Adrenal gland (tissue), 12 donors: ENCODE results near the gene WDR31. TPM values are rescaled to one million over a fixed set of nuclear protein-coding genes. Genes with fewer than 3 reads are reported as not detected.
A peak's percentile ranks its signal among the peaks of the same experiment; 100 is the strongest.

Experiments
- DNase-seq, 7 donors: peaks; one replicate each; pipeline ENCODE4 v3.0.0-alpha.2; 2019 to 2020
- H3K27ac ChIP-seq, 5 donors: fragments of 200-600 bp; sonication (generic) in 4 of 5; 1 replicate in 3 of 5; 2 replicates in 2 of 5; pipeline versions ENCODE4 v1.5.1 to v1.8.0; 2016 to 2020; ENCODE audit warnings: mild to moderate bottlenecking in 1 of 5
- H3K27me3 ChIP-seq: fragments of 200-600 bp; 2 replicates; pipeline ENCODE4 v1.8.0; 2021
- H3K36me3 ChIP-seq, 2 donors: fragments of 200-600 bp; replicated peaks in 1 of 2; 1 replicate in 1 of 2; 2 replicates in 1 of 2; pipeline versions ENCODE4 v1.5.1 to v1.8.0; 2018 to 2022
- H3K4me1 ChIP-seq, 2 donors: fragments of 200-600 bp; replicated peaks in 1 of 2; 1 replicate in 1 of 2; 2 replicates in 1 of 2; pipeline versions ENCODE4 v1.5.1 to v1.8.0; 2018 to 2021
- H3K4me3 ChIP-seq, 4 donors: fragments of 200-600 bp; sonication (generic) in 3 of 4; one replicate each; pipeline ENCODE4 v1.5.1; 2016 to 2018
- H3K9me3 ChIP-seq, 3 donors: fragments of 200-600 bp; sonication (generic) in 1 of 3; replicated peaks in 1 of 3; 1 replicate in 2 of 3; 2 replicates in 1 of 3; pipeline versions ENCODE4 v1.5.1 to v1.8.0; 2016 to 2021
- CTCF ChIP-seq, 6 experiments: fragments of 450-650 bp in 4 of 6; fragments of 200-600 bp in 2 of 6; sonication (generic) in 1 of 6; IDR thresholded peaks; 1 replicate in 5 of 6; 2 replicates in 1 of 6; pipeline versions ENCODE4 v1.5.1 to v1.8.0; 2016 to 2021; ENCODE audit warnings: antibody characterized with exemption in 6 of 6, mild to moderate bottlenecking in 2 of 6, moderate library complexity in 1 of 6
- POLR2A ChIP-seq, 2 donors: fragments of 450-650 bp; IDR thresholded peaks; one replicate each; pipeline ENCODE4 v1.6.1; 2017; ENCODE audit warnings: antibody characterized with exemption in 2 of 2, mild to moderate bottlenecking in 2 of 2, moderate library complexity in 1 of 2
- WGBS, 4 donors: extraction: QIAGEN DNeasy Blood & Tissue Kit in 2 of 4; methylation state at CpG; one replicate each; pipeline versions ENCODE4 v1.1.5 to v1.1.7; 2013 to 2017; 5-methylcytosine and 5-hydroxymethylcytosine counted together
- intact Hi-C, 2 donors: fragments of 100-400 bp; cut with DNase I; formaldehyde crosslinking; loops; one replicate each; pipeline versions ENCODE4 v1.14.1 to v1.15.0; 2022 to 2023
- polyA plus RNA-seq, 3 donors: library from polyadenylated mRNA; stranded (reverse); fragments of 200-250 nt in 2 of 3; fragments of 350-450 nt in 1 of 3; fragmentation: Illumina TruSeq in 1 of 3; extraction: RNeasy Lipid Tissue Mini Kit (QIAGEN cat#74804) in 1 of 3; gene quantifications; one replicate each; pipeline ENCODE4 v1.2.3, GENCODE V29; 2013 to 2014
- total RNA-seq, 9 donors: library from RNA; depleted of rRNA in 4 of 9; stranded (reverse); fragments of >200 nt in 4 of 9; fragments of 120-200 nt in 1 of 9; fragmentation: NEBNext Ultra II Directional in 1 of 9; extraction: Animal tissue kit (Norgen Biotek cat#: 25700) in 1 of 9; gene quantifications; one replicate each; pipeline versions ENCODE4 v1.1.0 to v1.2.4, GENCODE V29; 2013 to 2023
- donor health status: healthy with polysubstance abuse.
- donor health status: Bipolar disorder and iron deficiency.
- donor health status: DM: yes; HTN: yes; CAD: no.
- donor health status: DM: no; HTN: no; CAD: no.
- donor health status: DM: no; HTN: no; CAD: no.
- donor health status: DM: yes; HTN: yes; CAD: no.

The WDR31 gene
- total and polyA plus RNA-seq, 12 donors = 3.1 to 16.5 (median 7.5) TPM

- Histone ChIP-seq H3K4me3 (no peak overlapping the region), H3K9me3 (no peaks in the 10 kb centered on the region), H3K27ac (peak overlapping the region in 1 of 5 donors; percentile 4), H3K4me1 (peaks cover 7 to 34% of the 10 kb centered on the region in 2 donors), H3K36me3 (peaks cover 0 to 48% of the 10 kb centered on the region in 2 donors), H3K27me3 (no peaks in the 10 kb centered on the region)
- intact Hi-C loops = no loop called here
- DNase-seq = no peak
- WGBS, 4 donors = 49 to 62% (median 56%) methylated on average over 4 of the region's 4 CpGs
- TF ChIP-seq POLR2A (IDR thresholded peaks at IDR 0.05) (no peak), CTCF (IDR thresholded peaks at IDR 0.05) (no peak)
Observed at GRCh38 chr9:113278840-113279239, 61.2 kb downstream of the WDR31 start.

DNA sequence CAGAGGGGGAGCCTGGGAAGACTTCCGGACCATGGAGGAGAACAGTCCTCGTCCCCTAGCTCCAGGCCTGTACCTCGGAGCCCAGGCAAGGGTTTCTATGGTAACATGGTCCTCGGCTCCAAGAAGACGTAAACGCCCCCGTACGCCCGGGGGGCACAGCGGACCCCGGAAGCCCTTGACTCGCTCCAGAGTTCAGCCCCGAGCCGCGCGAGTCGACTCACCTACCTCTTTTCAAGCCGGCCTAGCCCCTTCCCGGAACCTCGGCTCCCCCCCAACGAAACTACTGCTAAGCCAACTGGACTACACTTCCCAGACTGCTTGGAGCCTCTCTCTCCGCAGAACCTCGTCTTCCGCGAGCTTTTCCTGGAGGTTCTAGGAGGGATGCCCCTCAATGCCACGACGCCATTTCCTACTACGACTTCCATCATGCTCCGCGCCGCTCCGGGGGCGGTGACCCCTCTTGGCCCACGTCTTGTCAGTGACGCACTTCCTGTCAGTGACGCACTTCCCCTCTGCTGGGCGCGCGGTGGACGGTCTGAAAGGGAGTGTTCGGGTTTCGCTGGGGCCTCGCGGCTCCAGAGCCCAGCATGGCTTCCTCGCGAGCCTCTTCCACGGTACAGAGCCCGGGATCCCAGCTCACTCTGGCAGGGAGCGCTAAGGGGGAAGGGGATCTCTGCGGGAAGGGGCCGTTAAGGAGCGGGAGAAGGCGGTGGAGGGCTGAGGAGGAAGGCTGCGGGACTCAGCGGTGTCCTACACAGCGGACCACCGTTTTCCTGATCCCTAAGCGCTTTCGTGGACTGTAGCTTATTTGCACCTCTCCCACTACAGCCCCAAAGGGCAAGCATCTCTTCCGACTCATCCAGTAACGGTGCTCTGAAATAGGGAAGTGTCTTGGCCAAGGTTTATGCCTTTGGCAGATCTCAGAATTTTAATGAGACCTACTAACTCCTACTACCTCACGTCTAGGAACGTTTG, 64.6 kb downstream of the WDR31 start, which contains the start of the genes CDC26 and PRPF4:
CDC26 (minus strand) TSS at position 416 of the 975 bp plus-strand sequence. CDS start 3,065 bp downstream, outside the sequence.
PRPF4 (plus strand) TSS at position 502 of the 975 bp plus-strand sequence; CDS start at position 588, 86 bp downstream.
- TF ChIP-seq CTCF (IDR thresholded peaks at IDR 0.05) (peak in 1 of 6 experiments; percentile 1), POLR2A (IDR thresholded peaks at IDR 0.05) (peak; percentile 94)
- H3K27ac ChIP-seq = peak within 1 kb of the TSS; percentile 88 to 97 (median 92)
- no peaks in the 10 kb centered on the region for H3K27me3 ChIP-seq
- intact Hi-C loops = no loop called here
- H3K9me3 ChIP-seq = no peaks in the 10 kb centered on the region
- H3K36me3 ChIP-seq = peaks cover 0 to 39% of the 10 kb centered on the region in 2 donors
- DNase-seq = peak; percentile 96 to 99 (median 98)
- WGBS, 4 donors = 0 to 6% (median 0%) methylated on average over 34 to 63 of the region's 63 CpGs
- peak within 1 kb of the TSS; percentile 42 to 89 (median 75) for H3K4me3 ChIP-seq
- peaks cover 7 to 34% of the 10 kb centered on the region in 2 donors for H3K4me1 ChIP-seq

- TF ChIP-seq CTCF (IDR thresholded peaks at IDR 0.05) (peak; percentile 54 to 78 (median 66)), POLR2A (IDR thresholded peaks at IDR 0.05) (no peak)
- Histone ChIP-seq H3K4me1 (peaks cover 7 to 38% of the 10 kb centered on the region in 2 donors), H3K27me3 (no peaks in the 10 kb centered on the region), H3K4me3 (peak overlapping the region; percentile 19 to 78 (median 57)), H3K36me3 (peaks cover 0 to 39% of the 10 kb centered on the region in 2 donors), H3K27ac (peak overlapping the region; percentile 88 to 97 (median 92)), H3K9me3 (no peaks in the 10 kb centered on the region)
- 0 to 2% (median 0%) methylated on average over 10 to 15 of the region's 15 CpGs for WGBS, 4 donors
- peak in 3 of 7 donors; percentile 25 to 31 (median 28) for DNase-seq
- intact Hi-C loops = no loop called here
Observed at GRCh38 chr9:113274474-113275156, 65.5 kb downstream of the WDR31 start.

- H3K4me3 ChIP-seq = no peak overlapping the region
- peaks cover 0 to 50% of the 10 kb centered on the region in 2 donors for H3K36me3 ChIP-seq
- peaks cover 0 to 16% of the 10 kb centered on the region in 2 donors for H3K4me1 ChIP-seq
- TF ChIP-seq POLR2A (IDR thresholded peaks at IDR 0.05) = no peak
- no peak for TF ChIP-seq CTCF (IDR thresholded peaks at IDR 0.05)
- no peak overlapping the region for H3K27ac ChIP-seq
- 86 to 95% (median 93%) methylated on average over 2 of the region's 2 CpGs for WGBS, 4 donors
- H3K9me3 ChIP-seq = no peaks in the 10 kb centered on the region
- no peaks in the 10 kb centered on the region for H3K27me3 ChIP-seq
- intact Hi-C loops = no loop called here
- no peak for DNase-seq
Observed at GRCh38 chr9:113269871-113270270, 70.2 kb downstream of the WDR31 start.
